Measurements from ENCODE around the gene MCU. TPM values are rescaled to one million over a fixed set of nuclear protein-coding genes. Genes with fewer than 3 reads are reported as not detected.
"Not testable (repeated sequence)": the region's sequence is repeated elsewhere in the genome, so short reads cannot be mapped to it uniquely, and the experiment has no call there.

Gene MCU
- total RNA-seq, 1 donor from 2014 or later = 23.0 TPM

- no peak for ATAC-seq
Observed at GRCh38 chr10:72687035-72687434, 4.9 kb upstream of the MCU start.

DNA sequence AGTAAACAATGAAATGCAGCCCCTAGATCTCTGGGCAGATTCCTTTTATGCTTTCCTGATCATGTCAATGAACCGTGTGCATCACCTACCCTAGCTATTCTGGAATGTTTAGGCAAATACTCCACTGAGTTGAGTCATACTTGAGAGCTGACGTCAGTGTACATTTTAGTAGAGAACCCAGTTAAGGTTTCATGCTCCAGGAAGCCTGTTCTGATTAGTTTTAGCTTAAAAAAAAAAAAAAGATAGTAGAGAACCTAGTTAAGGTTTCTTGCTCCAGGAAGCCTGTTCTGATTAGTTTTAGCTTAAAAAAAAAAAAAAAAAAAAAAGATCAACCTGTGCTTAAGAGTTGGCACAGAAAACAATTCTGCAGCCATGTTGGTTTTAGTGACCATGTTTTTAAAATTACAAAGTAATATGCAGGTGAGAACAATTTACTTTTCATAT, 3.7 kb upstream of the MCU start:
- ATAC-seq = peak; percentile 58

- ATAC-seq = no peak
Observed at GRCh38 chr10:72689660-72690059, 2.3 kb upstream of the MCU start.

DNA sequence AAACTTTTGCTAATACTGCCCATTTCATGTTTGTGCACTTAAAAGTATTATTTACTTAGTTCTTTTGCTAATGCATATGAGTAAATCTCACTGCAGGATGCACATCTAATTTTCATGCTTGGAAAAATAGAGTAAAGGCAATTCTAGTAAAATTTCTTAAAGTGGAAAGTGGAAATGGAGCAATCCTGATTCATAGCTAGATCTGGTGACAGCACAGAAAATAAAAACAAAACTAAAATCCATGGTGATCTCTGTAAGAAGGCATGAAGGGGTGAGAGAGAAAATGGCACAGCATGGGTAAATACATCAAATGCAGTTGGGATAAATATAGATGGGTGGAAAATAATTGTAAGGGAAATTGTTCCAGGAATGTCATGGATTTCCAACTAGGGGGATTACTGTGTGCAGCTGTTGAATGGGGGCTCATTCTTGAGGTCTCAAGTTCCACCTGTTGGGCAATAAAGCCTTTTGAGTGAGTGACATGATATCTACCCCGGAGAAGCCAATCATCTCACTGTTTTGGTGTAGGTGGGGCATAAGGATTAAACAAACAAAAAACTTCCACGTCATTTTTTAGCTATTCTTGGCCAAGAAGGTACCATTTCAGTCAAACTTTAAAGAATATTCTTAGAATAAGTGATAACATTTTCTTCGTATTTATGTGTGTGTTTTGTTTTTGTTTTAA, 1.7 kb upstream of the MCU start:
- ATAC-seq = no peak

GRCh38 chr10:72691470-72691862, 477 bp upstream of the MCU start:
- ATAC-seq = no peak

- no peak for ATAC-seq
Observed at GRCh38 chr10:72692744-72692993, 726 bp downstream of the MCU start.

DNA sequence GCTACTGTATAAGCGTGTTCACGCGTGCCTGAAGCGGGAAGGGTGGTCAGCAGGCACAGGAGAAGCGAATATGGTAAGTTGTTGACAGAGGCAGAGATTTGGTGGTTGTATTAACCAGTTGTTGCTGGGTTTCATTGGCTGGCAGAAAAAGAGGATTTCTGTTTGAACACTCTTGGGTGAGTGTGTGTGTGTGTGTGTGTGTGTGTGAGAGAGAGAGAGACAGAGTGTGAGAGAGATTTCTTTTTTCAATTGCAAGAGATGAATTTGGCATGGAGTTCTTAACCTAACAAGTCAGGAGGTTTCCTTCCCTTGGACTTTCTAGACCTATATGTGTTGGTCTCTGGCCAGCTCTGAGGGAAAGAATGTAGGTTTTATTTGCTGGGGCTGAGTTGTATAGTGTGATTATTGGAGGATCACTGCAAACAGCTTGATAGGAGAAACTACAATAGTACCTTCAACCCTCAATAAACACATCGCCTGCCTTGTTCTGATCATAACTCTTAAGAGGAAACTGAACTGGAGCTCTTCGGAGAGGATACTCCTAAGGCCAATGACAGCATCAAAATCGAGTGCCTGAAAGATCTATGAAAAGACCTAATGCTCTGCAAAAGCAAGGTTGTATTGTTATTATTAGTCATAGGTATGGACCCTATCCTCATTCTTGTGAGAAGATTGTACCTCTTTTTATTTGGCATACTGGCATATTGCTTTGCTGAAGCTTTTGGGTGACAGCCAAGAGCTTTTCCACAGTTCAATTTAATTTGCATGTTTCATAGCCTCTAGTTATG, 1.2 kb downstream of the MCU start:
- ATAC-seq = no peak

DNA sequence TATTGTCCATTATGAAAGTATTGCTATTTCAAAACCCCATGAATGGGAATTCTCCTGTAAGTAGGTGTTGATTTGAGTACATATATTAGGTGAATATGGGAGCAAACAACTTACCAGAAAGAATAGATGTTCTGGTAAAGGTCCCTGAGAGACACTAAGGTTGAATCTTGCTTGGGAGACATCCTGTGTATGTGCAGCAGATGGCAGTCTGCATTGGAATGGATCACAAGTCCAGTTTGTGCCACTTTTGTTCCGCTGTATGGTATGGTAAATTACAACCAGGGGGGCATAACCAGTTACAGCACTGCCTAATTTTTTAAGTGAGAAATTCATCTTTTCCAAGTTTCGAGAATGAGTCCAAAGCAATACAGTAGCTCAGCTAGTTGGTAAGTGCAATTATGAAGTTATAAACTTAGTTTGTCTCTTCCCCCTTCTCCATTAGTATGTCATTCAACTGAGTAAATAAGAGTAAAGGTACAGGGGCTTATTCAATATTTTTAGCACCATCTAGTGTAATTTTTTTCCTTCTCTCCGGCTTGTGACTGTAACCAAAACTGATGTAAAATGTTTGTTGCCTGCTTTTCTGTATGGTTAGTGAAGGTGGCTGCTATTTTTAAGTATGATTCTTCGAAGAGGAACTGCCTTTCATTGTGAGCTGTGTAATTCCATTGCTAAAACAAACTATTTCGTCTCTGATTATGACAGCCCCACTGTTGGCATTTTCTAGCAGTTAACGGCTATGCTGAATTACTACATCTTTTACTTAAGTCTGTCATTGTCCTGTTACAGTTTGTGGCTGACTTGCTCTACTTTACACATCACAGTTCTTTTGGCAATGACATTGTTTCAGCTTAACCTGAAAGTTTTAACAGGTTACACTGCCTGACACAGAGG, 2.8 kb downstream of the MCU start:
- no peak for ATAC-seq

DNA sequence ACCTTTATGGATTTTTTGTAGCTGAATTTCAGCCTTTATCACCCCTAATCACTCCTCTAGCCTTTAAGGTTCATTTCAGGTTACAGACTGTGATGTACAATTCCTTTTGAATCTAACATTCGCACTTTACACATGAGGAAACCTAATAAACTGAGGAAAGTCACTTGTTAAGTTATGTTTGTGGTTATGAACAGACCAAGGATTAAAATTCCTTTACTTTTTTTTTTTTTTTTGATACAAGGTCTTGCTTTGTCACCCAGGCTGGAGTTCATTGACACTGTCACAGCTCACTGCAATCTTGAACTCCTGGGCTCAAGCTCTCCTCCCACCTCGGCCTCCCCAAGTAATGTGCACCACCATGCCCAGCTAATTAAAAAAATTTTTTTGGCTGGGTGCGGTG, 3.6 kb downstream of the MCU start:
- ATAC-seq = no peak

DNA sequence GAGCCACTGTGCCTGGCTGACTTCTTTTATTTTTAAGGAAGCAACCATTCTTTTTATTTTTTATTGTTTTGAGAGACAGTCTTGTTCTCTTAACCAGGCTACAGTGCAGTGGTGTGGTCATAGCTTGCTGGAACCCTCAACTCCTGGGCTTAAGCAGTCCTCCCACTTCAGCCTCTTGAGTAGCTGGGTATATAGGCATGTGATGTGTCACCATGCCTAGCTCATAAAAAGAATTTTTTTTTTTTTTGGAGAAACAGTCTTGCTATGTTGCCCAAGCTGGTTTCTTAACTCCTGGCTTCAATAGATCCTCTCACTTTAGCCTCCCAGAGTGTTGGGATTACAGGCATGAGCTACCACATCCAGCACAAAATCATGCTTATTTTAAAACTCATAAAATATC, 5.8 kb downstream of the MCU start:
- ATAC-seq = no peak

DNA sequence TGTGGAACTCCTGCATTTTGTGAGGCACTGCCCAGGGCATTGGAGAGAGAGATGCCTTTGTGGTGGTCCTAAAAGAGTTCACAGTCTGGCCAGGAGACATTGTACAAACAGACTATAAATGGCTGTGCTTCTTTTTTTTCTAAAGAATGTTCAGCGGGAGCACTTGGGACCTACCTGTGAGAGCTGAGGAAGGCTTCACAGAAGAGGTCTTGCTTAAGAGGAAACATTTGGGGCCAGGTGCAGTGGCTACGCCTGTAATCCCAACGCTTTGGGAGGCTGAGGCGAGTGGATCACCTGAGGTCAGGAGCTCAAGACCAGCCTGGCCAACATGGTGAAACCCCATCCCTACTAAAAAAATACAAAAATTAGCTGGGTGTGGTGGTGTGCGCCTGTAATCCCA, 10.5 kb downstream of the MCU start:
- ATAC-seq = not testable (repeated sequence)

DNA sequence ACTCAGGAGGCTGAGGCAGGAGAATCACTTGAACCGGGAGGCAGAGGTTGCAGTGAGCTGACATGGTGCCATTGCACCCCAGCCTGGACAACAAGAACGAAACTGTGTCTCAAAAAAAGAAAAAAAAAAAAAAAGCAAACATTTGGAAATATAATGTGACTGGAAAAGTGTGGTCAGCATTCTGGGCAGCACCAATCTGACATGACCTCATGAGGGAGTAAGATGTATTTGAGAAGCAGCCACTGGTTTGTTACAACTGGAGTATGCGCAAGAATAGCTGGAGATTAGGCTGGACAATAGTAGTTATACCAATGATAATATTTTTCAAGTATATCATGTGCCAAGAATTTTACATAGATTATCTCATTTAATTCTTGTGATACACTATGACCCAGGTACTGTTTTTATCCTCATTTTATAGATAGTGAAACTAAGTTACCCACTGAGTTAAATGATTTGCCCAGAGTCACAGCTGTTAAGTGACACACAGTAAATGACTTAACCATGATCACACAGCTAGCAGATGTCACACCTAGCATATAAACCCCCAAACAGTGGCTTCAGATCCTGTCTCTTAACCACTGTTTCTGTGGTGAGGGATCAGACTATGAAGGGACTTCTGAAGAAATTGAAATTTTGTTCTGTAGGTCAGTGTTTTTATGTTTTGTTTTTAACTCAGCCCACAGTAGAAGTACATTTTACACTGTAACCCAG, 11.1 kb downstream of the MCU start:
- ATAC-seq = no peak

DNA sequence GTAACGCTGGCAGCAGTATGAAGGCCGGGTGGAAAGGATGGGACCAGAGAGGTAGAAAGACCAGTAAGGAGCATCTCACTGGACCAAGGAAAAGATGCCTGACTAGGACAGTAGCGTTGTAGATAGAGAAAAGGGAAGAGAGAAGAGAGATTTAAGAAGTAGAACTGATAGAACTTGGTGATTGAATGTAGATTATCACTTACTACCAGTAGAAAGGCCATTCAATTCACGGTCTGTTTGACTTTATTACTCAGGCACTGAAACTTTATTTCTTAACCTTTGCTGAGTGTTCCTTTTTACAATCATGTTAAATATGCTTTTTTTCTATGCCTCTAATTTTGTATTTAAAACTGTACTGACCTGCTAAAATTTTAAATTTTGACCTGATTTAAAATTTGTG, 12.2 kb downstream of the MCU start:
- no peak for ATAC-seq

GRCh38 chr10:72709041-72709440, 17.1 kb downstream of the MCU start:
- no peak for ATAC-seq

- ATAC-seq = no peak
Observed at GRCh38 chr10:72712136-72712535, 20.2 kb downstream of the MCU start.

DNA sequence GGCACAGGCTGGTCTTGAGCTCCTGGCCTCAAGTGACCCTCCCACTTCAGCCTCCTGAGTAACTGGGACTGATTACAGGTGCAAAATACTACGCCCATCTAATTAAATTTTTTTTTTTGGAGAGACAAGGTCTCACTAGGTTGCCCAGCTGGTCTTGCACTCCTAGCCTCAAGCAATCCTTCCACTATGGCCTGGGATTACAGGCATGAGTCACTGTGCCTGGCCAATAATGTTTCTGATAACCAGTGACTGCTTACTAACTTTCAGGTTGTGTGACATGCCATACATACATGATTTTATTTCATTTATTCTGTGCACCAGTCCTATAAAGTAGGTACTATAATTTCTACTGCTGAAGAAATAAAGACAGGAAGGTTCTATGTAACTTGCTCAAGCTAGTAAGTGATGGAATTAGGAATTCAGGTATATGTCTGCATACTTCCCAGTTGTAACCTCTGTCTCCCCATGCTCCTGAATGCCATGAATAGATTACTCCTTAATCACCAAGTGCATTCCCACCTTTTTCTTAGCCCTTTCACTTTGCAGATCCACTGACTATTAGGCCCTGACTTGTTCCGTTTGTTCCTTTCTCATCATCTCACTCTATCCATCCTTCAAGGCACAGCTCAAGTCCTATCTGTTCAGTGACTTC, 28.1 kb downstream of the MCU start:
- peak; percentile 66 for ATAC-seq

DNA sequence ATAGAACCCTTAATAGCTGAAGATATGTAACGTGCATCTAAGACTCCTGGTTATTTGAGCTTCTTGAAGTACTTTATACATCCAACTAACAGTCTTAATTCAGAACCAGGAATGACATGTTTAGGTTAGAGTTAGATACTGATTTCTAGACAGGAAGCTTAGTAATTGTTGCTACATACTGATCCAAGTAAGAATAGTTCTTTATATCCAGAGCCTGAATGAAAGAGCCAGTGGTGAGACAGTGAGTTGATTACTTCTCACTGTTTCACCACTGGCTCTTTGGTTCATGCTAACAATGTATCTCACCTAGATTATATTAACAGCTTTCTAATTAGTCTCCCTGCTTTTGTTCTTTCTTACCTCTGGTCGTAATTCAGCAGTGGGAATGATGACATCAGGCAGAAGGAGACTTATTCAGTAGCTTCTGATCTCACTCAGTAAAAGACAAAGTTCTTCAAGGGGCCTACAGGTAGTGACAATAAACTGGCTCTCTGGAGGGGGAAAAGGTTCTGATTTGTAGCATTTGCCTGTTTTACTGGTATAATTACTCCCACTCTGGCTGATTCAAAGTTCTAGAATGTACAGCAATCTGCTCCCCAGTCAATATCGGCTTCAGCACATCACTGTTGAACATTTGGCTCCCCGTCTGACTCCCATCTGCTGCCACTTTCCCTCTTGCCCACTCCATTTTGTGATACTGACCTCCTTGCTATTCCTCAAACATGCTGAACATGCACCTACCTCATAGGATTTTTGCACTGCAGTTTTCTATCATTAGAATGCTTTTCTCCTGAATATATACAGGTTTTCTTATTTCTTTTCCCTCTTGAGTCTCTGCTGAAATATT, 29.1 kb downstream of the MCU start:
- no peak for ATAC-seq

GRCh38 chr10:72727130-72727529, 35.2 kb downstream of the MCU start:
- ATAC-seq = no peak

DNA sequence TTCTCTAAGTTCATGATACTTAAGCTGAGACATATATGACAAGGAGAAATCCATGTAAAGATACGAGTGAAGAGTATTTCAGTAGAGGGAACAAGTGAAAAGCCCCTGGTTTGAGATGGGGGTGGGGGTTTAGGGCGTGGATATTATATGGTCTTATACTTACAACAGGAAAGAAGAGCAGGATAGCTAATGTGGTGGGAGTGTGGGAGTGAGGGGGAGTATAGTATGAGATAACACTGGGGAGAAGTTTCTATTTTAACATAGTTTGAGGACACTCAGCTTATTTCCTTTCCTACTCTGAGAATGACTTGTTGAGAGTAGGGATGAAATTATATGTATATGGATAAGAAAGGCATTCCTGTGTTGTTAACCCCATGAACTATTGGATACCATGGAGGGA, 36.5 kb downstream of the MCU start:
- ATAC-seq = no peak

GRCh38 chr10:72729528-72729927, 37.6 kb downstream of the MCU start:
- ATAC-seq = no peak

GRCh38 chr10:72730479-72730878, 38.5 kb downstream of the MCU start:
- no peak for ATAC-seq
